ENCODE results near the gene MTA1. TPM values are rescaled to one million over a fixed set of nuclear protein-coding genes. Genes with fewer than 3 reads are reported as not detected.

Gene MTA1
- total and polyA plus RNA-seq, 2 of the 8 experiments (the other 6 are each of a cell fraction or from before 2014, with no cell fraction given), result 73.9 to 221 TPM

GRCh38 chr14:105486163-105486973 is 66.7 kb downstream of the MTA1 start, which contains the start of gene CRIP1:
Gene CRIP1, plus strand, starts transcription at chr14:105486886. Its CDS starts 374 bp downstream, at chr14:105487260.
- ChIA-PET POLR2A (ENCODE audit: partially characterized antibody) (interaction anchor here (0.8 to 1.5 kb wide), 2 partner anchors 10 to 11 kb away, joined by 3 to 8 read pairs; no protein-coding TSS in a partner anchor), CTCF (ENCODE audit: partially characterized antibody) (interaction anchor here (0.6 to 1.7 kb wide), 12 partner anchors 9 to 371 kb away, joined by 3 to 17 read pairs (median 4); no protein-coding TSS in a partner anchor)
- H3K27ac ChIP-seq (ENCODE audit: low read depth, low read length), result no peak within 1 kb of the TSS
- peaks cover 30 to 76% (median 61%) of the 10 kb centered on the region in 4 experiments for H3K27me3 ChIP-seq (replicated peaks in 1 of 4; ENCODE audit: control insufficient read depth in 3 of 4, extremely low read depth in 1 of 4, insufficient read depth in 3 of 4, low read length in 3 of 4)
- H4K8ac ChIP-seq (ENCODE audit: extremely low read depth, insufficient read depth, low read length), result peak within 1 kb of the TSS; percentile 84; the same call in 1 of the 2 replicates
- peak within 1 kb of the TSS; percentile 21 to 61 (median 24); a peak in 7 of 8 replicates for H3K4me3 ChIP-seq (ENCODE audit: extremely low read depth in 1 of 4, insufficient read depth in 2 of 4, low read depth in 3 of 4, low read length in 4 of 4)
- 18% methylated on average over 31 of the region's 56 CpGs; no CpG with 5 or more reads in 1 of the 2 experiments for WGBS, 2 experiments (ENCODE audit: extremely low coverage in 1 of 2, insufficient coverage in 1 of 2, insufficient read length in 1 of 2, insufficient replicate concordance in 2 of 2, low coverage in 1 of 2, low lambda C conversion rate in 2 of 2, missing lambda C conversion rate in 1 of 2)
- H3K9me3 ChIP-seq (ENCODE audit: insufficient read depth in 2 of 2, low read depth in 1 of 2, low read length in 1 of 2), result no peaks in the 10 kb centered on the region
- peaks cover 0 to 27% (median 10%) of the 10 kb centered on the region in 4 experiments; a peak in 5 of 7 replicates for H3K4me1 ChIP-seq (replicated peaks in 1 of 4; ENCODE audit: control insufficient read depth in 3 of 4, insufficient read depth in 4 of 4, low read length in 3 of 4)
- H3K79me2 ChIP-seq (ENCODE audit: control insufficient read depth in 1 of 2, insufficient read depth in 2 of 2, low read length in 2 of 2), result no peaks in the 10 kb centered on the region
- no peak within 1 kb of the TSS for H3K14ac ChIP-seq (ENCODE audit: insufficient read length)
- H3K23me2 ChIP-seq (ENCODE audit: low read depth, low read length), result peaks cover 9% of the 10 kb centered on the region; the same call in 1 of the 2 replicates
- H4K5ac ChIP-seq (ENCODE audit: insufficient read length, low read depth, low read length), result no peak within 1 kb of the TSS
- DNase-seq (ENCODE audit: low read depth in 1 of 2, low spot score in 2 of 2) (no peak), FAIRE-seq (no peak)
- no peaks in the 10 kb centered on the region for H3K79me1 ChIP-seq (ENCODE audit: low read depth, low read length)
- no peak within 1 kb of the TSS for H2AFZ ChIP-seq (ENCODE audit: low read length)
- no peak within 1 kb of the TSS for H3K56ac ChIP-seq (replicated peaks; ENCODE audit: insufficient read length, low read depth, low read length)
- peaks cover 0 to 9% of the 10 kb centered on the region in 2 experiments for H4K20me1 ChIP-seq (replicated peaks in 1 of 2; ENCODE audit: control insufficient read depth in 1 of 2, insufficient read depth in 2 of 2, low read length in 2 of 2)
- H2BK15ac ChIP-seq (ENCODE audit: low read length), result 0 out of 2 replicates have a peak within 1 kb of the TSS, but pooled peaks have one; percentile 72
- no peak within 1 kb of the TSS for H2BK20ac ChIP-seq (ENCODE audit: low read length)
- H2AK5ac ChIP-seq (ENCODE audit: low read depth, low read length), result no peak within 1 kb of the TSS
- no peak within 1 kb of the TSS; a peak in 1 of 7 replicates for H3K9ac ChIP-seq (replicated peaks in 1 of 4; ENCODE audit: extremely low read depth in 1 of 4, low read depth in 3 of 4, low read length in 3 of 4)
- H3K18ac ChIP-seq (ENCODE audit: extremely low read depth, low read length), result no peak within 1 kb of the TSS; the same call in 1 of the 2 replicates
- no peak within 1 kb of the TSS for H2BK5ac ChIP-seq (ENCODE audit: low read depth, low read length)
- H3K36me3 ChIP-seq (ENCODE audit: control insufficient read depth in 2 of 4, insufficient read depth in 4 of 4, low read length in 3 of 4), result no peaks in the 10 kb centered on the region
- H3K4ac ChIP-seq (replicated peaks; ENCODE audit: insufficient read length, low read depth, low read length), result no peak within 1 kb of the TSS
- H3K23ac ChIP-seq (ENCODE audit: insufficient read length), result no peak within 1 kb of the TSS
- H4K91ac ChIP-seq (replicated peaks; ENCODE audit: insufficient read length, low read length), result no peak within 1 kb of the TSS
- no peak within 1 kb of the TSS for H2BK120ac ChIP-seq (replicated peaks; ENCODE audit: low read depth, low read length)
- peak within 1 kb of the TSS; percentile 53 to 75 for H3K4me2 ChIP-seq (ENCODE audit: insufficient read depth in 1 of 2, low read depth in 2 of 2, low read length in 2 of 2)
- H2BK12ac ChIP-seq (ENCODE audit: low read depth, low read length), result no peak within 1 kb of the TSS
- TF ChIP-seq EP300 (IDR thresholded peaks at IDR 0.05; ENCODE audit: borderline replicate concordance in 1 of 2, low read depth in 2 of 2, low read length in 2 of 2), result no peak
- TF ChIP-seq SAP30 (IDR thresholded peaks at IDR 0.05; ENCODE audit: insufficient read depth, insufficient replicate concordance, low read length), result no peak
- no peak for TF ChIP-seq POU5F1 (IDR thresholded peaks at IDR 0.05; ENCODE audit: low read depth, low read length)
- TF ChIP-seq HDAC2 (IDR thresholded peaks at IDR 0.05; ENCODE audit: borderline replicate concordance in 1 of 2, low read depth in 2 of 2, low read length in 2 of 2), result no peak
- no peak for TF ChIP-seq BACH1 (IDR thresholded peaks at IDR 0.05; ENCODE audit: low read length)
- TF ChIP-seq BRCA1 (IDR thresholded peaks at IDR 0.05; ENCODE audit: low read depth, low read length), result no peak
- TF ChIP-seq TAF1 (IDR thresholded peaks at IDR 0.05; ENCODE audit: low read depth, low read length), result no peak
- no peak for TF ChIP-seq EGR1 (IDR thresholded peaks at IDR 0.05; ENCODE audit: borderline replicate concordance, low read depth, low read length)
- peak; percentile 29 for TF ChIP-seq EZH2 (IDR thresholded peaks at IDR 0.05; ENCODE audit: low read depth, low read length, severe bottlenecking)
- TF ChIP-seq KDM4A (IDR thresholded peaks at IDR 0.05; ENCODE audit: low read depth, low read length, severe bottlenecking), result no peak

All from H1 (cell line).